ENCODE data around the gene KIF19.

Gene KIF19

GRCh38 chr17:74389084-74389753, 63.2 kb downstream of the KIF19 start:
- Histone ChIP-seq H3K4me1 (ENCODE audit: low read length) (no peaks in the 10 kb centered on the region), H3K4me2 (ENCODE audit: low read depth, low read length) (no peak overlapping the region), H3K4me3 (ENCODE audit: low read length) (no peak overlapping the region), H3F3A (ENCODE audit: insufficient read depth, low read length) (no peaks in the 10 kb centered on the region), H3K36me3 (replicated peaks; ENCODE audit: insufficient read depth, low read length) (no peaks in the 10 kb centered on the region), H3K79me2 (ENCODE audit: low read length) (no peaks in the 10 kb centered on the region), H2AFZ (ENCODE audit: low read length) (no peak overlapping the region), H3K27ac (ENCODE audit: low read length) (no peak overlapping the region), H4K20me1 (ENCODE audit: insufficient read depth, low read length) (no peaks in the 10 kb centered on the region), H3K9ac (ENCODE audit: low read length) (no peak overlapping the region), H3K27me3 (replicated peaks; ENCODE audit: insufficient read depth, low read length) (peaks cover 95% of the 10 kb centered on the region), H3K9me3 (replicated peaks; ENCODE audit: insufficient read depth, low read length) (no peaks in the 10 kb centered on the region), H3K9me2 (replicated peaks; ENCODE audit: insufficient read depth, low read length) (no peaks in the 10 kb centered on the region)
- no peak for TF ChIP-seq EZH2phosphoT487 (IDR thresholded peaks at IDR 0.05; ENCODE audit: low read length)
- no peak for TF ChIP-seq EZH2 (optimal IDR thresholded peaks at IDR 0.05; ENCODE audit: low read depth, low read length)
- no peak for TF ChIP-seq CTCF (IDR thresholded peaks at IDR 0.05; ENCODE audit: low read length)
- no peak for DNase-seq

GRCh38 chr17:74389937-74390679, 64.1 kb downstream of the KIF19 start:
- Histone ChIP-seq H3K9me2 (replicated peaks; ENCODE audit: insufficient read depth, low read length) (no peaks in the 10 kb centered on the region), H3K4me3 (ENCODE audit: low read length) (no peak overlapping the region), H3K27ac (ENCODE audit: low read length) (no peak overlapping the region), H4K20me1 (ENCODE audit: insufficient read depth, low read length) (no peaks in the 10 kb centered on the region), H3K4me1 (ENCODE audit: low read length) (no peaks in the 10 kb centered on the region), H3K4me2 (ENCODE audit: low read depth, low read length) (no peak overlapping the region), H3K9ac (ENCODE audit: low read length) (no peak overlapping the region), H2AFZ (ENCODE audit: low read length) (no peak overlapping the region), H3K79me2 (ENCODE audit: low read length) (no peaks in the 10 kb centered on the region), H3F3A (ENCODE audit: insufficient read depth, low read length) (no peaks in the 10 kb centered on the region), H3K36me3 (replicated peaks; ENCODE audit: insufficient read depth, low read length) (no peaks in the 10 kb centered on the region), H3K9me3 (replicated peaks; ENCODE audit: insufficient read depth, low read length) (no peaks in the 10 kb centered on the region), H3K27me3 (replicated peaks; ENCODE audit: insufficient read depth, low read length) (peaks cover 94% of the 10 kb centered on the region)
- no peak for DNase-seq
- TF ChIP-seq CTCF (IDR thresholded peaks at IDR 0.05; ENCODE audit: low read length) = no peak
- TF ChIP-seq EZH2phosphoT487 (IDR thresholded peaks at IDR 0.05; ENCODE audit: low read length) = no peak
- no peak for TF ChIP-seq EZH2 (optimal IDR thresholded peaks at IDR 0.05; ENCODE audit: low read depth, low read length)

- Histone ChIP-seq H2AFZ (ENCODE audit: low read length) (no peak overlapping the region), H3K27ac (ENCODE audit: low read length) (no peak overlapping the region), H3K27me3 (replicated peaks; ENCODE audit: insufficient read depth, low read length) (peaks cover 95% of the 10 kb centered on the region), H3K9me2 (replicated peaks; ENCODE audit: insufficient read depth, low read length) (no peaks in the 10 kb centered on the region), H3K4me3 (ENCODE audit: low read length) (no peak overlapping the region), H3K9me3 (replicated peaks; ENCODE audit: insufficient read depth, low read length) (no peaks in the 10 kb centered on the region), H3K4me1 (ENCODE audit: low read length) (no peaks in the 10 kb centered on the region), H3K79me2 (ENCODE audit: low read length) (no peaks in the 10 kb centered on the region), H3K36me3 (replicated peaks; ENCODE audit: insufficient read depth, low read length) (no peaks in the 10 kb centered on the region), H3K4me2 (ENCODE audit: low read depth, low read length) (no peak overlapping the region), H3K9ac (ENCODE audit: low read length) (no peak overlapping the region), H4K20me1 (ENCODE audit: insufficient read depth, low read length) (no peaks in the 10 kb centered on the region), H3F3A (ENCODE audit: insufficient read depth, low read length) (no peaks in the 10 kb centered on the region)
- TF ChIP-seq CTCF (IDR thresholded peaks at IDR 0.05; ENCODE audit: low read length) = no peak
- no peak for TF ChIP-seq EZH2phosphoT487 (IDR thresholded peaks at IDR 0.05; ENCODE audit: low read length)
- TF ChIP-seq EZH2 (optimal IDR thresholded peaks at IDR 0.05; ENCODE audit: low read depth, low read length) = no peak
- no peak for DNase-seq
Observed at GRCh38 chr17:74390680-74391653, 64.9 kb downstream of the KIF19 start.

Measured in MM.1S (cell line).